Thoracic aorta (tissue), 2 donors: ENCODE data around the gene CBLN2. TPM values are rescaled to one million over a fixed set of nuclear protein-coding genes. Genes with fewer than 3 reads are reported as not detected.

ENCODE experiments used
- ATAC-seq: fragments of 150-250 bp; one replicate; pipeline ENCODE4 v1.8.0; 2017; ENCODE audit warnings: low read depth; ENCODE audit not compliant: insufficient number of reproducible peaks, low FRiP score
- DNase-seq: peaks from one replicate; pipeline ENCODE4 v3.0.0-alpha.2; 2020; ENCODE audit warnings: low spot score
- H3K27ac ChIP-seq, 2 donors: fragments of 200-600 bp; sonication (generic); 1 replicate in 1 of 2; 2 replicates in 1 of 2; pipeline ENCODE4 v1.5.1; 2016; ENCODE audit warnings: mild to moderate bottlenecking in 2 of 2, moderate library complexity in 2 of 2
- H3K27me3 ChIP-seq: fragments of 200-600 bp; sonication (generic); replicated peaks from 2 replicates; pipeline ENCODE4 v1.6.0; 2016; ENCODE audit warnings: mild to moderate bottlenecking; ENCODE audit not compliant: insufficient read depth
- H3K36me3 ChIP-seq: fragments of 200-600 bp; sonication (generic); one replicate; pipeline ENCODE4 v1.5.1; 2016
- H3K4me1 ChIP-seq, 2 donors: fragments of 200-600 bp; sonication (generic); 1 replicate in 1 of 2; 2 replicates in 1 of 2; pipeline versions ENCODE4 v1.5.1 to v1.6.0; 2016; ENCODE audit warnings: low read depth in 2 of 2, mild to moderate bottlenecking in 1 of 2; ENCODE audit not compliant: control insufficient read depth in 1 of 2
- H3K4me3 ChIP-seq: fragments of 200-600 bp; sonication (generic); 2 replicates; pipeline ENCODE4 v1.5.1; 2016; ENCODE audit warnings: mild to moderate bottlenecking
- H3K9me3 ChIP-seq: fragments of 200-600 bp; sonication (generic); 2 replicates; pipeline ENCODE4 v1.5.1; 2016
- CTCF ChIP-seq: fragments of 200-600 bp; sonication (generic); IDR thresholded peaks from one replicate; pipeline ENCODE4 v1.5.1; 2019; ENCODE audit warnings: antibody characterized with exemption
- total RNA-seq, 2 donors: library from RNA; depleted of rRNA; stranded (reverse); fragments of >200 nt; gene quantifications; one replicate each; pipeline versions ENCODE4 v1.1.0 to v1.2.3, GENCODE V29; 2016

The CBLN2 gene
- not detected for total RNA-seq

GRCh38 chr18:72544092-72544886 is at the start of gene CBLN2:
Gene CBLN2, minus strand, starts transcription at chr18:72544342. Its CDS starts 2,182 bp downstream, at chr18:72542160.
- no peak for DNase-seq

GRCh38 chr18:72588360-72588759 is 44.2 kb upstream of the CBLN2 start:
- TF ChIP-seq CTCF, result no peak
- no peak for DNase-seq
- no peak overlapping the region for H3K4me3 ChIP-seq
- H3K9me3 ChIP-seq, result no peaks in the 10 kb centered on the region
- H3K27ac ChIP-seq, result no peak overlapping the region
- no peaks in the 10 kb centered on the region for H3K27me3 ChIP-seq
- no peaks in the 10 kb centered on the region for H3K36me3 ChIP-seq
- no peaks in the 10 kb centered on the region for H3K4me1 ChIP-seq
- ATAC-seq, result no peak

More at GRCh38 chr18:72544092-72544886, at the start of gene CBLN2:
- H3K27ac ChIP-seq, result no peak within 1 kb of the TSS
- peak within 1 kb of the TSS; percentile 9 for H3K4me3 ChIP-seq
- H3K9me3 ChIP-seq, result no peaks in the 10 kb centered on the region
- no peaks in the 10 kb centered on the region for H3K4me1 ChIP-seq
- no peaks in the 10 kb centered on the region for H3K36me3 ChIP-seq
- H3K27me3 ChIP-seq, result no peaks in the 10 kb centered on the region
- no peak for TF ChIP-seq CTCF
- ATAC-seq, result no peak

- Histone ChIP-seq H3K9me3 (no peaks in the 10 kb centered on the region), H3K4me3 (no peak overlapping the region), H3K27me3 (no peaks in the 10 kb centered on the region), H3K4me1 (no peaks in the 10 kb centered on the region), H3K27ac (no peak overlapping the region), H3K36me3 (no peaks in the 10 kb centered on the region)
- TF ChIP-seq CTCF, result no peak
- ATAC-seq (no peak), DNase-seq (no peak)
Observed at GRCh38 chr18:72584787-72585186, 40.6 kb upstream of the CBLN2 start.

- TF ChIP-seq CTCF, result no peak
- no peaks in the 10 kb centered on the region for H3K9me3 ChIP-seq
- no peaks in the 10 kb centered on the region for H3K4me1 ChIP-seq
- no peak overlapping the region for H3K27ac ChIP-seq
- no peaks in the 10 kb centered on the region for H3K36me3 ChIP-seq
- no peak for DNase-seq
- H3K4me3 ChIP-seq, result no peak overlapping the region
- H3K27me3 ChIP-seq, result no peaks in the 10 kb centered on the region
- ATAC-seq, result no peak
Observed at GRCh38 chr18:72581976-72582375, 37.8 kb upstream of the CBLN2 start.

- no peaks in the 10 kb centered on the region for H3K27me3 ChIP-seq
- DNase-seq (no peak), ATAC-seq (no peak)
- no peak overlapping the region for H3K4me3 ChIP-seq
- no peak overlapping the region for H3K27ac ChIP-seq
- H3K36me3 ChIP-seq, result no peaks in the 10 kb centered on the region
- no peak for TF ChIP-seq CTCF
- H3K9me3 ChIP-seq, result no peaks in the 10 kb centered on the region
- no peaks in the 10 kb centered on the region for H3K4me1 ChIP-seq
Observed at GRCh38 chr18:72572896-72573295, 28.8 kb upstream of the CBLN2 start.
